DOHH2 (cell line): ENCODE measurements around the gene AKNA.
"Not testable (repeated sequence)": the region's sequence is repeated elsewhere in the genome, so short reads cannot be mapped to it uniquely, and the experiment has no call there.

Experiments used
- H3F3A ChIP-seq: fragments of 200-600 bp; sonication (generic), shearing (Covaris generic); 2 replicates; pipeline ENCODE4 v1.6.0; 2016; ENCODE audit warnings: antibody characterized with exemption, mild to moderate bottlenecking; ENCODE audit not compliant: control insufficient read depth, insufficient read depth
- H3K27ac ChIP-seq: fragments of 200-600 bp; sonication (generic); 2 replicates; pipeline ENCODE4 v1.5.1; 2014; ENCODE audit warnings: low read depth, mild to moderate bottlenecking, low read length, moderate library complexity
- H3K27me3 ChIP-seq: fragments of 200-600 bp; sonication (generic); 2 replicates; pipeline ENCODE4 v1.6.1; 2014; ENCODE audit warnings: mild to moderate bottlenecking, low read length, mixed read lengths; ENCODE audit not compliant: control insufficient read depth
- H3K36me3 ChIP-seq: fragments of 200-600 bp; sonication (generic); 2 replicates; pipeline ENCODE4 v1.6.1; 2014; ENCODE audit warnings: mild to moderate bottlenecking, low read length, moderate library complexity, mixed read lengths; ENCODE audit not compliant: control insufficient read depth
- H3K4me1 ChIP-seq: fragments of 200-600 bp; sonication (generic); 2 replicates; pipeline ENCODE4 v1.6.1; 2014; ENCODE audit warnings: mild to moderate bottlenecking, low read length, mixed read lengths; ENCODE audit not compliant: control insufficient read depth
- H3K4me2 ChIP-seq: fragments of 200-600 bp; sonication (generic); 2 replicates; pipeline ENCODE4 v1.6.0; 2014; ENCODE audit warnings: mild to moderate bottlenecking, low read length, moderate library complexity
- H3K4me3 ChIP-seq: fragments of 200-600 bp; sonication (generic); 2 replicates; pipeline ENCODE4 v1.5.1; 2014; ENCODE audit warnings: mild to moderate bottlenecking, low read length, mixed read lengths
- H3K79me2 ChIP-seq: fragments of 200-600 bp; sonication (generic); 2 replicates; pipeline ENCODE4 v1.6.1; 2014; ENCODE audit warnings: mild to moderate bottlenecking, low read length, mixed read lengths; ENCODE audit not compliant: control insufficient read depth
- H3K9me2 ChIP-seq: fragments of 200-600 bp; sonication (generic); replicated peaks from 2 replicates; pipeline ENCODE4 v1.6.1; 2014; ENCODE audit warnings: mild to moderate bottlenecking, low read length, mixed read lengths; ENCODE audit not compliant: control insufficient read depth
- H3K9me3 ChIP-seq: fragments of 200-600 bp; sonication (generic); 2 replicates; pipeline ENCODE4 v1.6.1; 2014; ENCODE audit warnings: antibody characterized with exemption, low read length, mixed read lengths; ENCODE audit not compliant: control insufficient read depth, insufficient read depth
- H4K20me1 ChIP-seq: fragments of 200-600 bp; sonication (generic); 2 replicates; pipeline ENCODE4 v1.6.0; 2014; ENCODE audit warnings: low read depth, mild to moderate bottlenecking, antibody characterized with exemption, low read length, moderate library complexity; ENCODE audit not compliant: control insufficient read depth, insufficient read depth
- EZH2phosphoT487 ChIP-seq: fragments of 200-600 bp; sonication (generic); IDR thresholded peaks from 2 replicates; pipeline ENCODE4 v1.6.1; 2017; ENCODE audit warnings: borderline replicate concordance, mild to moderate bottlenecking, antibody characterized with exemption, low read length, moderate library complexity, mixed read lengths
- TF ChIP-seq, protein P1 (sequence below): fragments of 200-600 bp; sonication (generic); IDR thresholded peaks from one replicate; pipeline ENCODE4 v1.5.1; 2014; ENCODE audit warnings: antibody characterized with exemption, mild to moderate bottlenecking, low read depth, low read length; ENCODE audit not compliant: poor library complexity, severe bottlenecking

AKNA gene

GRCh38 chr9:114324965-114325364, 62.8 kb downstream of the AKNA start:
- H3K9me2 ChIP-seq, result not testable (repeated sequence)

DNA sequence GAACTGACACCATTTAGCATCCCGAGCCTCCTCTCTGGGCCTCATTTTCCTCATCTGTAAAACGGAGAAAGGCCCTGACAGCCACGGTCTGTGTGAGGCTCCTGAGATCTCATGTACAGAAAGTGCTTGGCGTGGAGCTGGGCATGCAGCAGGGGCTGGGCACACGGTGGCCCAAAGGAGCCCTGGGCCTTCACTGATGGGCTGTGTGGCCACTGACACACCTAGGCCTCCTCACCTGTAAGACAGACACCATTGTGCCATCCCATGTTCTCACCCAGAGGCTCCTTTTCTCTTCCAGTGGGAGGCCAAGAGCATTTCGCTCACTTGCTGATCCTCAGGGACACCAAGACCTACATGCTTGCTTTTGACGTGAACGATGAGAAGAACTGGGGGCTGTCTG, 63.3 kb downstream of the AKNA start:
- no peaks in the 10 kb centered on the region for H3F3A ChIP-seq
- no peak overlapping the region for H3K4me3 ChIP-seq
- H3K9me2 ChIP-seq, result no peaks in the 10 kb centered on the region
- no peak overlapping the region for H3K4me2 ChIP-seq
- no peaks in the 10 kb centered on the region for H3K36me3 ChIP-seq
- H3K27ac ChIP-seq, result no peak overlapping the region
- H4K20me1 ChIP-seq, result no peaks in the 10 kb centered on the region
- no peaks in the 10 kb centered on the region for H3K4me1 ChIP-seq
- H3K79me2 ChIP-seq, result no peaks in the 10 kb centered on the region
- TF ChIP-seq, protein P1, sequence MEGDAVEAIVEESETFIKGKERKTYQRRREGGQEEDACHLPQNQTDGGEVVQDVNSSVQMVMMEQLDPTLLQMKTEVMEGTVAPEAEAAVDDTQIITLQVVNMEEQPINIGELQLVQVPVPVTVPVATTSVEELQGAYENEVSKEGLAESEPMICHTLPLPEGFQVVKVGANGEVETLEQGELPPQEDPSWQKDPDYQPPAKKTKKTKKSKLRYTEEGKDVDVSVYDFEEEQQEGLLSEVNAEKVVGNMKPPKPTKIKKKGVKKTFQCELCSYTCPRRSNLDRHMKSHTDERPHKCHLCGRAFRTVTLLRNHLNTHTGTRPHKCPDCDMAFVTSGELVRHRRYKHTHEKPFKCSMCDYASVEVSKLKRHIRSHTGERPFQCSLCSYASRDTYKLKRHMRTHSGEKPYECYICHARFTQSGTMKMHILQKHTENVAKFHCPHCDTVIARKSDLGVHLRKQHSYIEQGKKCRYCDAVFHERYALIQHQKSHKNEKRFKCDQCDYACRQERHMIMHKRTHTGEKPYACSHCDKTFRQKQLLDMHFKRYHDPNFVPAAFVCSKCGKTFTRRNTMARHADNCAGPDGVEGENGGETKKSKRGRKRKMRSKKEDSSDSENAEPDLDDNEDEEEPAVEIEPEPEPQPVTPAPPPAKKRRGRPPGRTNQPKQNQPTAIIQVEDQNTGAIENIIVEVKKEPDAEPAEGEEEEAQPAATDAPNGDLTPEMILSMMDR, result no peak
- TF ChIP-seq EZH2phosphoT487, result no peak
- H3K9me3 ChIP-seq, result no peaks in the 10 kb centered on the region; the same call in 1 of the 2 replicates
- H3K27me3 ChIP-seq, result peaks cover 6% of the 10 kb centered on the region

More at GRCh38 chr9:114324965-114325364, 62.8 kb downstream of the AKNA start:
- not testable (repeated sequence) for H3K9me3 ChIP-seq, H4K20me1 ChIP-seq, H3K36me3 ChIP-seq, H3K4me2 ChIP-seq, H3K27ac ChIP-seq, H3K79me2 ChIP-seq, H3K4me1 ChIP-seq, H3K27me3 ChIP-seq, H3F3A ChIP-seq, H3K4me3 ChIP-seq

- H3K27me3 ChIP-seq, H3K4me1 ChIP-seq, H3K9me3 ChIP-seq, H3K36me3 ChIP-seq, H3K4me2 ChIP-seq, H3K27ac ChIP-seq, H3K4me3 ChIP-seq, H3K79me2 ChIP-seq, H4K20me1 ChIP-seq, H3K9me2 ChIP-seq, H3F3A ChIP-seq: not testable (repeated sequence)
Observed at GRCh38 chr9:114323849-114324248, 63.9 kb downstream of the AKNA start.

GRCh38 chr9:114322831-114323531, 64.8 kb downstream of the AKNA start, which contains the start of gene ORM1:
ORM1 (plus strand) TSS chr9:114323098; CDS start chr9:114323134, 36 bp downstream.
- not testable (repeated sequence) for H3K79me2 ChIP-seq, H3K9me3 ChIP-seq

GRCh38 chr9:114322160-114322818, 65.5 kb downstream of the AKNA start:
- not testable (repeated sequence) for H4K20me1 ChIP-seq, H3K9me3 ChIP-seq, H3F3A ChIP-seq, H3K27me3 ChIP-seq, H3K36me3 ChIP-seq, H3K9me2 ChIP-seq, H3K4me1 ChIP-seq, H3K27ac ChIP-seq, H3K4me2 ChIP-seq, H3K4me3 ChIP-seq, H3K79me2 ChIP-seq

More at GRCh38 chr9:114322831-114323531, 64.8 kb downstream of the AKNA start, which contains the start of gene ORM1:
- not testable (repeated sequence) for H3K4me3 ChIP-seq, H3K4me1 ChIP-seq, H3K36me3 ChIP-seq, H3K9me2 ChIP-seq, H4K20me1 ChIP-seq, H3K4me2 ChIP-seq, H3K27me3 ChIP-seq, H3K27ac ChIP-seq, H3F3A ChIP-seq
